Measurements from ENCODE around the gene ALCAM. TPM values are rescaled to one million over a fixed set of nuclear protein-coding genes. Genes with fewer than 3 reads are reported as not detected.

Gene ALCAM
- polyA plus RNA-seq, 1 donor from 2014 or later = 94.7 TPM

- no peaks in the 10 kb centered on the region for H3F3A ChIP-seq (ENCODE audit: insufficient read depth, low read length, poor library complexity, severe bottlenecking)
- no peaks in the 10 kb centered on the region for H3K9me2 ChIP-seq (ENCODE audit: insufficient read depth, low read length)
- no peaks in the 10 kb centered on the region for H3K27me3 ChIP-seq (ENCODE audit: insufficient read depth, low read depth, low read length)
- H3K27ac ChIP-seq (ENCODE audit: low read length) = no peak overlapping the region
- H3K9ac ChIP-seq (ENCODE audit: low read length) = no peak overlapping the region
- H3K4me3 ChIP-seq (ENCODE audit: low read length) = no peak overlapping the region
- no peaks in the 10 kb centered on the region for H3K79me2 ChIP-seq (replicated peaks; ENCODE audit: insufficient read depth, low read length)
- H4K20me1 ChIP-seq (ENCODE audit: insufficient read depth) = no peaks in the 10 kb centered on the region
- H3K4me2 ChIP-seq (ENCODE audit: low read length) = no peak overlapping the region
- H3K36me3 ChIP-seq (ENCODE audit: insufficient read depth, low read length) = no peaks in the 10 kb centered on the region
- TF ChIP-seq MXI1 (conservative IDR thresholded peaks at IDR 0.05; ENCODE audit: poor library complexity, severe bottlenecking) (no peak), SMC3 (conservative IDR thresholded peaks at IDR 0.05; ENCODE audit: poor library complexity) (no peak)
- H3K9me3 ChIP-seq (ENCODE audit: low read length) = no peaks in the 10 kb centered on the region
- H2AFZ ChIP-seq (ENCODE audit: low read depth, low read length) = no peak overlapping the region
Observed at GRCh38 chr3:105466495-105467404, 100.0 kb downstream of the ALCAM start.

GRCh38 chr3:105470851-105471250 is 104.1 kb downstream of the ALCAM start:
- Histone ChIP-seq H3K27me3 (ENCODE audit: insufficient read depth, low read depth, low read length) (no peaks in the 10 kb centered on the region), H3K9me2 (ENCODE audit: insufficient read depth, low read length) (no peaks in the 10 kb centered on the region), H3K79me2 (replicated peaks; ENCODE audit: insufficient read depth, low read length) (no peaks in the 10 kb centered on the region), H4K20me1 (ENCODE audit: insufficient read depth) (no peaks in the 10 kb centered on the region), H3K4me3 (ENCODE audit: low read length) (no peak overlapping the region), H3K9me3 (ENCODE audit: low read length) (no peaks in the 10 kb centered on the region), H3K36me3 (ENCODE audit: insufficient read depth, low read length) (no peaks in the 10 kb centered on the region), H3F3A (ENCODE audit: insufficient read depth, low read length, poor library complexity, severe bottlenecking) (no peaks in the 10 kb centered on the region), H2AFZ (ENCODE audit: low read depth, low read length) (no peak overlapping the region), H3K9ac (ENCODE audit: low read length) (no peak overlapping the region), H3K4me2 (ENCODE audit: low read length) (no peak overlapping the region), H3K27ac (ENCODE audit: low read length) (no peak overlapping the region)
- no peak for TF ChIP-seq RAD21 (conservative IDR thresholded peaks at IDR 0.05)
- no peak for TF ChIP-seq SMC3 (conservative IDR thresholded peaks at IDR 0.05; ENCODE audit: poor library complexity)
- TF ChIP-seq EP300 (conservative IDR thresholded peaks at IDR 0.05; ENCODE audit: poor library complexity, severe bottlenecking) = no peak
- no peak for TF ChIP-seq REST (IDR thresholded peaks at IDR 0.05; ENCODE audit: borderline replicate concordance)
- no peak for TF ChIP-seq TAF1 (IDR thresholded peaks at IDR 0.05; ENCODE audit: low read depth)
- no peak for TF ChIP-seq MXI1 (conservative IDR thresholded peaks at IDR 0.05; ENCODE audit: poor library complexity, severe bottlenecking)
- TF ChIP-seq, protein P1, sequence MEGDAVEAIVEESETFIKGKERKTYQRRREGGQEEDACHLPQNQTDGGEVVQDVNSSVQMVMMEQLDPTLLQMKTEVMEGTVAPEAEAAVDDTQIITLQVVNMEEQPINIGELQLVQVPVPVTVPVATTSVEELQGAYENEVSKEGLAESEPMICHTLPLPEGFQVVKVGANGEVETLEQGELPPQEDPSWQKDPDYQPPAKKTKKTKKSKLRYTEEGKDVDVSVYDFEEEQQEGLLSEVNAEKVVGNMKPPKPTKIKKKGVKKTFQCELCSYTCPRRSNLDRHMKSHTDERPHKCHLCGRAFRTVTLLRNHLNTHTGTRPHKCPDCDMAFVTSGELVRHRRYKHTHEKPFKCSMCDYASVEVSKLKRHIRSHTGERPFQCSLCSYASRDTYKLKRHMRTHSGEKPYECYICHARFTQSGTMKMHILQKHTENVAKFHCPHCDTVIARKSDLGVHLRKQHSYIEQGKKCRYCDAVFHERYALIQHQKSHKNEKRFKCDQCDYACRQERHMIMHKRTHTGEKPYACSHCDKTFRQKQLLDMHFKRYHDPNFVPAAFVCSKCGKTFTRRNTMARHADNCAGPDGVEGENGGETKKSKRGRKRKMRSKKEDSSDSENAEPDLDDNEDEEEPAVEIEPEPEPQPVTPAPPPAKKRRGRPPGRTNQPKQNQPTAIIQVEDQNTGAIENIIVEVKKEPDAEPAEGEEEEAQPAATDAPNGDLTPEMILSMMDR (IDR thresholded peaks at IDR 0.05; ENCODE audit: poor library complexity, severe bottlenecking) = no peak
- no peak for TF ChIP-seq POLR2AphosphoS5 (IDR thresholded peaks at IDR 0.05)
- TF ChIP-seq EZH2 (IDR thresholded peaks at IDR 0.05; ENCODE audit: borderline replicate concordance, insufficient read depth, low read length, poor library complexity, severe bottlenecking) = no peak

All from neural cell (in vitro differentiated cells).